GM19468 (cell line): ENCODE measurements around the gene FAM110D.

ENCODE experiments used
- ATAC-seq: cut with Tn5 transposase; IDR thresholded peaks from one replicate; pipeline ENCODE4 v1.9.1; 2021; ENCODE audit warnings: mild to moderate bottlenecking, moderate library complexity, moderate number of reproducible peaks; ENCODE audit not compliant: unreplicated experiment; ENCODE audit errors: extremely low read depth

FAM110D gene

DNA sequence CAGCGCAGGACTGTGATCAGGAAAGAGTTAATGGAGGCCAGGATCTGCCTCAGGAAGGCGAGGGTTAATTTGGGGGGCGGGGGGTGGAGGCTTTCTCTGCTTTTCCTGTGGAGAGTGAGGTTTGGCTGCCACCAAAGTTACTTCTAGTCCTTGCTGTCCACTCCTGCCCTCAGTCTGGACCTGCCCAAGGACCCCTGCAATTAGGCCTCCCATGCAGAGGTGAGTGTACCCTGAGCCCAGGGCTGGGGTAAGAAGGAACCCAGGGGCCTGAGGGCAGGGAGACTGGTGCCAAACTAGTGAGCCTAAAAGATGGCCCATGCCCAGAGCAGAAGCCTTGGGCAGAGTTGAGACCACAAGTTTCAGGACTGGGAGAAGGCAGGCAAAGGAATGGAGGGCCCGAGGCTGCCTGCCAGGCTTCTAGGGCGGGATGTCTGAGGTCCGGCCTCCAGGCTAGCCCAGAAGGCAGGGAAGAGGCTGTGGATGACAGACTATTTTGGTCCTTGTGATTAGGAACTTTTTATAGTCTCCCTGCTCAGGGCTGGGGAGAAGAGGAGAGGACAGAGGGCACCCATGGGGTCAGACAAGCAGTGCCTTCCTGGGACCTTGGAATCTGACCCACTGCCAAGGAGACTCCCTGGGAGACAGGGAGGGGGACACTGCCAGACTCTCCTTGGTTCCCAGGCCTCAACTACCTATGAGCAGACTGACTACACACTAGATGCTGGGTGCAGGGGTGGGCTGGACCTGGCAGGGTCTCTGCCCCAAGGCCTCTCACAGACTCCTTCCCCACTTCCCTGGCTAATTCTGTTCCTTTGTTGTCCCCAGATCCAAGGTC lies at the start of gene FAM110D:
Gene FAM110D, plus strand, starts transcription at position 172 of the 835 bp plus-strand sequence. CDS start 2,213 bp downstream, outside the sequence.
- ATAC-seq: no peak

- ATAC-seq: no peak
These were observed 49.4 kb upstream of the FAM110D start for GRCh38 chr1:26109229-26110164.

DNA sequence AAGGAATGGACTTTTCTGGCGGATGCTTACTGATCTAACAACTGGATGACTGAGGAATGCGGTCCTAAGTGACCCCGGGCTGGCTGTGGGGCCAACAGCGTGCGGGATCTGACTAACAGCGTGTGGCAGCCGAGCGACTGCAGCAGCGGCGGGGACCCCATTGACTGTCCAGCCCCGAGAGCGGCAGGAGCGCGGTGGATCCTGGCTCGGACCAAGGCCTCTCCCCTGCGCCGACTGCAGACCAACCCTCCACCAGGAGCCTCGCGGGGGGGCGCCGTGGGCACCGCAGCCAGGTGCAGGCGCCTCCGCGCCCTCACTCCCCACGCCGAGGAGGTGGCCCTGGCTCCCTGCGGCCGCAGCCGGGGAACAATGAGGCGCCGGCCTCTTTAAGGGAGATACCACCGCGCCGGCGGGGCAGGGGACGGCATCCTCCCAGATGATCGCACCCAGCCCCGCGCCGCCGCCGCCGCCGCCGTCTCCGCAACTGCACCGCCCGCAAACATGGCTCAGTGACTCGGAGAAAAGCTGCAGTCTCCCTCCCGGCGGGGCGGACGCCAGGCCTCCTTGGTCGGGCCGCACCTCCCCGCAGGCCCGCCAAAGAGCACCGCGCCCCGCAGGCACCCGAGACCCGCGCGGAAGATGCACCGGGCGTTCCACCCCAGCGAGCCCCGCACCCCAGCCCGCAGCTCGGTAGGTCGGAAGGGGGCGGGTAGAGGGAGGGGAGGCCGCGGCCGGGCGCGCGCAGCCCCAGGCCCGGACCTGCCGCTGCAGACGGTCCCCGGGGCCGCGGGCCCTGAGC lies 47.9 kb upstream of the FAM110D start:
- ATAC-seq: peak; percentile 25

DNA sequence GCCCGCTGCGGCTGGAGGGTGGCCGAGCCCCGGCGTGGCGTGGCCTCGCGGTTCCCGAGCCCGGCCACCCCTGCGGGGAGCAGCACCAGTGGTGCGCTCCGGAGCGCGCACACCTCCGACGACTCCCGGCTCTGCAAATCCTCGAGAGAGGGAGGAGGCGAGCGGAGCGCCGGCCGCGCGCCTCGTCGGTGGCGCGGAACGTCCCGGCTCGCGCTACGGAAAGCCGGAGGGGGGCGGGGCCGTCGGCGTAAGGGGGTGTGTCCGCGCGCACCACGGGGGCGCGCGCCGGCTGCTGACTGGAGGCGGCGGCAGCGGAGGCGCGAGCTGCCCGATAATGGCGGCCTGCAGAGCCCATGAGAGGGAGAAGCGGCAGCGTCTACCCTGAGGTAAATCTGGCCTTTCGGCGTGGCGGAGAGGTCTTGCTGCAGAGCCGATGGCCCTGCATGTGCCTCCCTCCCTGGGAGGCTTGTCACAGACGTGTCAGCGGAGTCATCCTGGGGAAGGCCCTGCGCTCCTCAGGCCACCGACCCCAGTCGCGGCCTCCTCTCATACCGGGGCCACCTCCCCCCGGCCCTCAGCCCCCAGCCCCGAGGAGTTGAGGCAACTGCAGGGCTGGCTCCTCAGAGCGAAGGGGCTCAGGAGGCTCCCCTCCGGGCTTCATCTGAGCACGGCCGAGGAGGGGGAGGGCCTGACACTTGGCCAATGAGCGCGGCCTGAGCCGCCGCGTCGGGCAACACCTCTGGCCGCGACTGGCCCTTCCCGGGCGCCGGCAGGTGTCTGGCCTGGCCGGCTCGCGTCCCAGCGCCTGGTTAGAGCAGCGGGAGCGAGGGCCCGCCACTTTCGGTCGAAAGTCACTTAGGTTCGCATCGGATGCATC lies 47.1 kb upstream of the FAM110D start, which contains the start of gene PDIK1L:
Gene PDIK1L, plus strand, starts transcription at position 295 of the 877 bp plus-strand sequence. CDS start 2,485 bp downstream, outside the sequence.
- peak; percentile 24 for ATAC-seq

- no peak for ATAC-seq
These were observed 46.5 kb upstream of the FAM110D start for GRCh38 chr1:26112407-26112775.

- ATAC-seq: no peak
These were observed 44.5 kb upstream of the FAM110D start for GRCh38 chr1:26114165-26114927.

DNA sequence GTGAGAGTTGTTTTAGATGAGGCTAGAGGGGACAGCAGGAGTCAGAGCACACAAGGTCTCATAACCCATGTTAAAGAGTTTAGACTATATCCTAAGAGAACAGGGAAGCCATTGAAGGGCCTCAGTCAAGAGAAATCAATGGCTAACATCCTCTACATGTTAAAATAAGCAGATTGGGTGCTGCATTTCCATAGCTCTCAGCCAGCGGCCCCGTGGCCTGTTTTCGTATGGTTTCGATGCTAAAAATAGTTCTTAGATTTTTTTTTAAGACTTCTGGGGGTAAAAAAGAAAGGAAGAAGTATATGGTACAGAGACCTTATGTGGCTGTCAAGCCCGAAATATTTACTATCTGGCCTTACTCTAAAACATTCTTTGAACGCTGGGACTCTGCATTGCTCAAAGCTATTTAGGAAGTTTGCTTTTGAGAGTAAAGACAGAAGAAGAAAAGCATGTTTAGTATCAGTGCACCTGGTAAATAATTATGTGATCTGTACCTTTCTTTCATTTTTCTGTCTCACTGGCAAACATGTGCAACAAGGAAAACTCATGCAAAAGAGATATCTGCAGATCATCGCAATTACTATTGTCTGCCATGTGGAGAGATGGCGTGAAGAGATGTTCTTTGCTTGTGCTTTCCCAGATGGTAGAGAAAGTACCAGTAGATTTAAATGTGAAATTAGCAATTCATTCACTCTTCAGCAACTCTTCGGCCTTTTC lies 38.8 kb upstream of the FAM110D start:
- no peak for ATAC-seq

DNA sequence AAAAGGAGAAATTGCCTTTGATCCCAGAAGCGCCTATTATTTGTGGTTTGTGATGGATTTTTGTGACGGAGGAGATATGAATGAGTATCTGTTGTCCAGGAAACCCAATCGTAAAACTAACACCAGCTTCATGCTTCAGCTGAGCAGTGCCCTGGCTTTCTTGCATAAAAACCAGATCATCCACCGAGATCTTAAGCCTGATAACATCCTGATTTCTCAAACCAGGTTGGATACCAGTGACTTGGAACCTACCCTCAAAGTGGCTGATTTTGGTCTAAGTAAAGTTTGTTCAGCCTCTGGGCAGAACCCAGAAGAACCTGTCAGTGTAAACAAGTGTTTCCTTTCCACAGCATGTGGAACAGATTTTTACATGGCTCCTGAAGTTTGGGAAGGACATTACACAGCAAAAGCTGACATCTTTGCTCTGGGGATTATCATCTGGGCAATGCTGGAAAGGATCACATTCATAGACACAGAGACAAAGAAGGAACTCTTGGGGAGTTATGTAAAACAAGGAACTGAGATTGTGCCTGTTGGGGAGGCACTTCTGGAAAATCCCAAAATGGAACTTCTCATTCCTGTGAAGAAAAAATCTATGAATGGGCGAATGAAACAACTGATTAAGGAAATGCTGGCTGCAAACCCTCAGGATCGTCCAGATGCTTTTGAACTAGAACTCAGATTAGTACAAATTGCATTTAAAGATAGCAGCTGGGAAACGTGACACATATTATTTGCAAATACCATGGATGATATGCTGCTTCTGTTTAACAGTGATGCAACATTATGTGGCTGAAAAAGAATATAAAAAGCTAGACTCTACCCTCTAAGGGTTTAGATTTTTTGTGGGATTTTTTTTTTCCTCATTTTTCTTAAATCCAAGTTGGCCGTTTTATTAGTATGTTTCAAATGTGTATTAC lies 36.8 kb upstream of the FAM110D start:
- no peak for ATAC-seq

GRCh38 chr1:26122988-26123973 lies 35.6 kb upstream of the FAM110D start:
- no peak for ATAC-seq

- no peak for ATAC-seq
These were observed 34.2 kb upstream of the FAM110D start for GRCh38 chr1:26124418-26125331.

DNA sequence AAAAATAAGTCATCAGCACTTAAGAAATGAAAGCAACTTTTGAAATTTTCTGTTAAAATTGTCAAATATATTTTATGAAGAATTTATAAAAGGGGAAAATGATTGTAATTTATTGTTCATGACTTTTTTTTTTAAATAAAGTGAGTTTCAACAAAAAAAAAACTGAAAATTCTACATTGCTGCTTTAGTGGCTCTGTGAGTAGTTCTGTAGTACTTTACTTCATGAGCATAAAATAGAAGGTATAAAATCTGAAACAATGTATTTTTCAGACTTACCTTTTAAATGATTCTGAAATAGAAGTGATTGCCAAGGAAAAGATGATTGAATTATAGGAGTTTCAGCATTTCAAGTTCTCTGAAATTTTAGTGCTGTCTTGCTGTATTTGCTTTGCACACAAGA lies 33.5 kb upstream of the FAM110D start:
- ATAC-seq: no peak

DNA sequence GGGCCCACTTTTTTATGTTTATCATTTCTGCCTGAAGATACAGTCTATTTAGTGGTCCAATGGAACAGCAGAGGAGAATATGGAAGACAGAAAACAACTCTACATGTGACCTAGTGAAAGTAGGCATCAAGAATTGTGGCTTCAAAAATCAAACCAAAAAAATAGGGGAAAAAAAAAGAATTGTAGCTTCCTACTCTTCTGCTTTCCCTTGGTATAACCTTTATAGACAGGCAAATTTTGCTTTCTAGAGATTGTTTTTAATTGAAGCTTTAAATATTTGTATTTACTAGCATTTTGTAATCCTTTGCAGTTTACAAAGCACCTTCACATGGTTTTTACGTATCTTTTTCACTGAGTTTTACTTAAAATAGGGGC lies 32.9 kb upstream of the FAM110D start:
- no peak for ATAC-seq

DNA sequence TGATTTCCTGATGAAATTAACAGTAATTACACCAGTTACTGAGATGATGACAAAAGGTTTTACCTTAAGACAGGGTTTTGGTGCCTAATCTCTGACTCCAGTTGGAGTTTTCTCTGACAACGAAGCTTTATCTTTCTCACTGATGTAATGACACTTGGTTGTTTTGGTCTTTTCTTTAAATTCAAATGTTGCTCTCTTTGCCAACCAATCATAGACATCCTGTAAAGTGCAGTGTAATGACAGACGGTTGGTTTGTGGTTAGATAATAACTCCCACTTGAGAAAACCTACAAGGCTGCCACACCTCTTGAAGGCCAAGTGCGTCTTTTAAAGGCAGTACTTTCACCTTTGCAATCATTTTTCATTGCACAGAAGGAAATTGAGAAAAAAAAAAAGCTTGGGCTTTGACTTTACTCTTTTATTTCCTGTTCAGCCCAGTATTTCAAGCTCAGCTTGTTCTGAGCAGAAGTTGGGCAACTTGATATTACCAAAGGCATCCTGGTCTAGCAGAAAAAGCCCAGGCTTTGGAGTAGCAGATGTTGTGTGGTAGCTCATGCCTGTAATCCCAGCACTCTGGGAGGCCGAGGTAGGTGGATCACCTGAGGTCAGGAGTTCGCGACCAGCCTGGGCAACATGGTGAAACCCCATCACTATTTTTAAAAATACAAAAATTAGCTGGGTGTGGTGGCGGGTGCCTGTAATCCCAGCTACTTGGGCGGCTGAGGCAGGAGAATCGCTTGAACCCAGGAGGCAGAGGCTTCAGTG lies 32.4 kb upstream of the FAM110D start:
- no peak for ATAC-seq
